ENCODE results near the gene GBP4. TPM values are rescaled to one million over a fixed set of nuclear protein-coding genes. Genes with fewer than 3 reads are reported as not detected.
A peak's percentile ranks its signal among the peaks of the same experiment; 100 is the strongest.

GBP4 gene
- total RNA-seq, 1 experiment from 2014 or later = 0.05 TPM

DNA sequence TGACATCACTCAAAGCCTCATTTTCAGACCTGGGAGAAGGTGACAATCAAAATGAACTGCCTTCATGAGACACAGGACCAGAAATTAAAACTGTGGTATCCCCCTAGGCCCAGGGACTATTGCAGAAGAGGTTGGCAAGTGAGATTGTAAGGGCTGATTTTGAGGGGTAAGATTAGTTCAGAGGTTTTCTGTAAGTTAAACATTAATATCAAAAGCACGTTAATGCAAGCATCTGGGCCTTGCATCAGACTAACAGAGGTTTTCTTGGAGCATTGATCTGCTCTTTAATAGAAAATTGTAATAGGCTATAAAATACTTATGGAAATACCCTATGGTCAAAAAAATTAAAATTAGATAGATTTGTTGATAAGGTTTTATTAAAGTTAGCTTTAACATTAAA is 14.6 kb upstream of the GBP4 start:
- Histone ChIP-seq H3K36me3 (ENCODE audit: control insufficient read depth in 1 of 2, insufficient read depth in 2 of 2, low read length in 2 of 2) (no peaks in the 10 kb centered on the region), H3K9ac (ENCODE audit: low read length) (no peak overlapping the region), H4K20me1 (ENCODE audit: insufficient read depth) (no peaks in the 10 kb centered on the region), H3K27ac (ENCODE audit: low read depth, low read length) (no peak overlapping the region), H3K4me1 (ENCODE audit: control insufficient read depth in 1 of 2, insufficient read depth in 2 of 2, low read length in 2 of 2) (no peaks in the 10 kb centered on the region), H2AFZ (ENCODE audit: low read depth, low read length, poor library complexity, severe bottlenecking) (no peak overlapping the region), H3K4me3 (replicated peaks in 1 of 2; ENCODE audit: low read depth in 1 of 2, low read length in 2 of 2) (no peak overlapping the region), H3K9me3 (ENCODE audit: control insufficient read depth in 1 of 2, insufficient read depth in 1 of 2, low read depth in 1 of 2, low read length in 2 of 2) (peaks cover 0 to 3% of the 10 kb centered on the region in 2 experiments; a peak in 1 of 4 replicates), H3K9me2 (ENCODE audit: insufficient read depth) (no peaks in the 10 kb centered on the region), H3K27me3 (ENCODE audit: insufficient read depth, low read length) (no peaks in the 10 kb centered on the region), H3K4me2 (ENCODE audit: low read length) (no peak overlapping the region), H3K79me2 (ENCODE audit: insufficient read depth, low read length) (no peaks in the 10 kb centered on the region)
- CTCF ChIA-PET = no interaction called here
- RAD21 ChIA-PET (ENCODE audit: low non-redundant PET in 1 of 2, low total read pairs in 2 of 2, uncharacterized antibody in 2 of 2, unreplicated experiment in 2 of 2) = no interaction called here
- no TSS peak for BruUV-seq (replicated peaks)
- TF ChIP-seq POLR2AphosphoS5 (IDR thresholded peaks at IDR 0.05; ENCODE audit: low read depth, low read length) = no peak
- TF ChIP-seq SIN3A (IDR thresholded peaks at IDR 0.05; ENCODE audit: low read depth) = no peak
- ATAC-seq = no peak
- POLR2A ChIA-PET = no interaction called here
- DNase-seq (ENCODE audit: low read depth, low spot score) = no peak
- intact Hi-C loops (cut with micrococcal nuclease) = no loop called here

DNA sequence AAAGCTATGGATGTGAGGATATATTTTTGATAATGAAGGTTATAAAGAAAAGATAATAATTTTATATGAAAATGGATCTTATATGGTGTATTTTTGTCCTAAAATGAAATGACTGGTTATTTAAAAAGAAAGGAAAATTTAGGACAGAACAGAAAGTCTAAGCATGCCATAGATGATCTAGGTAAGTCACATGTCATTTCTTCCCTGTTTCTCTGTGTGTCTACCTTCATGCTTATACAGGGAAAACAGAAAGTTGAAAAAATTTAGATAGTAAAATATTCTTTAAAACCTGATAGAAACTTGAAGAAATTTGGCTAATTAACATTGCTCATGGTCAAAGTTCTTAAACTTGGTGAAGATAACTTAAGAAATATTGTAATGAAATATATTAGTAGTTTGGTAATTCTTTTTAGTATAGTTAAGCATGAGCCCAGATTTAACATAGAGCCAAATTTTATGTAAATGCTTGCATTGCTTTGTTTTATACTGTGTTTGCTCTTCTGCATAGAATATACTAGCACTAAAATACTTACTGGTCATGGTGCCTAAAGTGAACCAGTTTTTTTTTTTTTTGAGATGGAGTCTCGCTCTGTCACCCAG is 12.4 kb upstream of the GBP4 start:
- no peaks in the 10 kb centered on the region for H3K27me3 ChIP-seq (ENCODE audit: insufficient read depth, low read length)
- ChIA-PET CTCF (no interaction called here), RAD21 (ENCODE audit: low non-redundant PET in 1 of 2, low total read pairs in 2 of 2, uncharacterized antibody in 2 of 2, unreplicated experiment in 2 of 2) (no interaction called here), POLR2A (no interaction called here)
- no peak overlapping the region for H3K9ac ChIP-seq (ENCODE audit: low read length)
- TF ChIP-seq CBX3 (IDR thresholded peaks at IDR 0.05; ENCODE audit: low read depth) (peak; percentile 14; the same call in 1 of the 2 replicates), ELF1 (IDR thresholded peaks at IDR 0.05; ENCODE audit: borderline replicate concordance, low read depth) (no peak), JUND (IDR thresholded peaks at IDR 0.05) (no peak)
- no TSS peak for BruUV-seq (replicated peaks)
- DNase-seq (ENCODE audit: low read depth, low spot score) (no peak), ATAC-seq (no peak)
- H3K36me3 ChIP-seq (ENCODE audit: control insufficient read depth in 1 of 2, insufficient read depth in 2 of 2, low read length in 2 of 2) = no peaks in the 10 kb centered on the region
- H3K4me2 ChIP-seq (ENCODE audit: low read length) = no peak overlapping the region
- H3K79me2 ChIP-seq (ENCODE audit: insufficient read depth, low read length) = no peaks in the 10 kb centered on the region
- no peaks in the 10 kb centered on the region for H4K20me1 ChIP-seq (ENCODE audit: insufficient read depth)
- H3K27ac ChIP-seq (ENCODE audit: low read depth, low read length) = no peak overlapping the region
- H3K9me3 ChIP-seq (ENCODE audit: control insufficient read depth in 1 of 2, insufficient read depth in 1 of 2, low read depth in 1 of 2, low read length in 2 of 2) = peaks cover 0 to 3% of the 10 kb centered on the region in 2 experiments; a peak in 1 of 4 replicates
- no peaks in the 10 kb centered on the region for H3K9me2 ChIP-seq (ENCODE audit: insufficient read depth)
- no peak overlapping the region for H2AFZ ChIP-seq (ENCODE audit: low read depth, low read length, poor library complexity, severe bottlenecking)
- intact Hi-C loops (cut with micrococcal nuclease) = no loop called here
- H3K4me1 ChIP-seq (ENCODE audit: control insufficient read depth in 1 of 2, insufficient read depth in 2 of 2, low read length in 2 of 2) = no peaks in the 10 kb centered on the region
- H3K4me3 ChIP-seq (replicated peaks in 1 of 2; ENCODE audit: low read depth in 1 of 2, low read length in 2 of 2) = no peak overlapping the region

All from HCT116 (cell line).